ENCODE data around the gene FGFBP2. TPM values are rescaled to one million over a fixed set of nuclear protein-coding genes. Genes with fewer than 3 reads are reported as not detected.

FGFBP2 gene
- total RNA-seq: 1 to 10 TPM; 1.2 to 5.6 TPM

GRCh38 chr4:15963001-15963451, at the start of gene FGFBP2:
Gene FGFBP2, minus strand, starts transcription at chr4:15963175. Its CDS starts 46 bp downstream, at chr4:15963129.
- Mint-ChIP-seq H3K27ac (peak within 1 kb of the TSS; percentile 47 to 58), H3K9me3 (peaks cover 4 to 6% of the 10 kb centered on the region in 2 donors), H3K36me3 (no peaks in the 10 kb centered on the region)
- peak; percentile 83 to 85 for ATAC-seq
- peak; percentile 57 to 77 for DNase-seq (ENCODE audit: low spot score in 2 of 2)

- H3K36me3 Mint-ChIP-seq: no peaks in the 10 kb centered on the region
- ATAC-seq (no peak), DNase-seq (ENCODE audit: low spot score in 2 of 2) (no peak)
- no peaks in the 10 kb centered on the region for H3K9me3 Mint-ChIP-seq
- no peak overlapping the region for H3K27ac Mint-ChIP-seq
Observed at GRCh38 chr4:16011173-16011572, 48.2 kb upstream of the FGFBP2 start.

- DNase-seq (ENCODE audit: low spot score in 2 of 2): no peak
- Mint-ChIP-seq H3K27ac (no peak overlapping the region), H3K9me3 (no peaks in the 10 kb centered on the region), H3K36me3 (no peaks in the 10 kb centered on the region)
- no peak for ATAC-seq
Observed at GRCh38 chr4:16009153-16009552, 46.2 kb upstream of the FGFBP2 start.

- Mint-ChIP-seq H3K36me3 (no peaks in the 10 kb centered on the region), H3K27ac (no peak overlapping the region), H3K9me3 (no peaks in the 10 kb centered on the region)
- no peak for ATAC-seq
- DNase-seq (ENCODE audit: low spot score in 2 of 2): no peak
Observed at GRCh38 chr4:16007471-16008095, 44.6 kb upstream of the FGFBP2 start.

GRCh38 chr4:16006771-16007446, 43.9 kb upstream of the FGFBP2 start:
- ATAC-seq (no peak), DNase-seq (ENCODE audit: low spot score in 2 of 2) (no peak)
- Mint-ChIP-seq H3K27ac (no peak overlapping the region), H3K9me3 (no peaks in the 10 kb centered on the region), H3K36me3 (no peaks in the 10 kb centered on the region)

GRCh38 chr4:16005676-16006075, 42.7 kb upstream of the FGFBP2 start:
- no peak overlapping the region for H3K27ac Mint-ChIP-seq
- ATAC-seq (no peak), DNase-seq (ENCODE audit: low spot score in 2 of 2) (no peak)
- no peaks in the 10 kb centered on the region for H3K9me3 Mint-ChIP-seq
- H3K36me3 Mint-ChIP-seq: no peaks in the 10 kb centered on the region

- no peaks in the 10 kb centered on the region for H3K36me3 Mint-ChIP-seq
- DNase-seq (ENCODE audit: low spot score in 2 of 2) (peak; percentile 40 to 61), ATAC-seq (peak; percentile 86 to 92)
- H3K9me3 Mint-ChIP-seq: no peaks in the 10 kb centered on the region
- no peak overlapping the region for H3K27ac Mint-ChIP-seq
Observed at GRCh38 chr4:16001484-16001858, 38.5 kb upstream of the FGFBP2 start.

GRCh38 chr4:16000708-16001483, 37.9 kb upstream of the FGFBP2 start:
- DNase-seq (ENCODE audit: low spot score in 2 of 2): peak in 1 of 2 donors; percentile 5
- Mint-ChIP-seq H3K9me3 (no peaks in the 10 kb centered on the region), H3K36me3 (no peaks in the 10 kb centered on the region), H3K27ac (no peak overlapping the region)
- peak; percentile 19 to 35 for ATAC-seq

GRCh38 chr4:15996773-15997172, 33.8 kb upstream of the FGFBP2 start:
- ATAC-seq: peak; percentile 50 to 76

GRCh38 chr4:15995826-15996225, 32.9 kb upstream of the FGFBP2 start:
- H3K36me3 Mint-ChIP-seq: no peaks in the 10 kb centered on the region
- no peak for ATAC-seq
- DNase-seq (ENCODE audit: low spot score in 2 of 2): no peak
- no peaks in the 10 kb centered on the region for H3K9me3 Mint-ChIP-seq
- H3K27ac Mint-ChIP-seq: no peak overlapping the region

More at GRCh38 chr4:15996773-15997172, 33.8 kb upstream of the FGFBP2 start:
- Mint-ChIP-seq H3K36me3 (no peaks in the 10 kb centered on the region), H3K9me3 (no peaks in the 10 kb centered on the region), H3K27ac (no peak overlapping the region)
- no peak for DNase-seq (ENCODE audit: low spot score in 2 of 2)

- no peak for DNase-seq (ENCODE audit: low spot score in 2 of 2)
- Mint-ChIP-seq H3K27ac (no peak overlapping the region), H3K36me3 (no peaks in the 10 kb centered on the region), H3K9me3 (no peaks in the 10 kb centered on the region)
- no peak for ATAC-seq
Observed at GRCh38 chr4:15992167-15992485, 29.2 kb upstream of the FGFBP2 start.

- no peaks in the 10 kb centered on the region for H3K9me3 Mint-ChIP-seq
- no peak overlapping the region for H3K27ac Mint-ChIP-seq
- H3K36me3 Mint-ChIP-seq: no peaks in the 10 kb centered on the region
- DNase-seq (ENCODE audit: low spot score in 2 of 2) (no peak), ATAC-seq (peak in 1 of 2 donors; percentile 47)
Observed at GRCh38 chr4:15990570-15991285, 27.8 kb upstream of the FGFBP2 start.

- peak overlapping the region in 1 of 2 donors; percentile 39 for H3K27ac Mint-ChIP-seq
- H3K9me3 Mint-ChIP-seq: no peaks in the 10 kb centered on the region
- DNase-seq (ENCODE audit: low spot score in 2 of 2) (no peak), ATAC-seq (no peak)
- no peaks in the 10 kb centered on the region for H3K36me3 Mint-ChIP-seq
Observed at GRCh38 chr4:15989424-15989823, 26.4 kb upstream of the FGFBP2 start.

- no peak for DNase-seq (ENCODE audit: low spot score in 2 of 2)
- H3K36me3 Mint-ChIP-seq: no peaks in the 10 kb centered on the region
- no peaks in the 10 kb centered on the region for H3K9me3 Mint-ChIP-seq
- ATAC-seq: no peak
- H3K27ac Mint-ChIP-seq: no peak overlapping the region
Observed at GRCh38 chr4:15988222-15988621, 25.2 kb upstream of the FGFBP2 start.

- Mint-ChIP-seq H3K9me3 (no peaks in the 10 kb centered on the region), H3K27ac (no peak overlapping the region), H3K36me3 (no peaks in the 10 kb centered on the region)
- DNase-seq (ENCODE audit: low spot score in 2 of 2) (no peak), ATAC-seq (no peak)
Observed at GRCh38 chr4:15986907-15987306, 23.9 kb upstream of the FGFBP2 start.

GRCh38 chr4:15983610-15984009, 20.6 kb upstream of the FGFBP2 start:
- DNase-seq (ENCODE audit: low spot score in 2 of 2) (no peak), ATAC-seq (no peak)
- Mint-ChIP-seq H3K27ac (no peak overlapping the region), H3K36me3 (no peaks in the 10 kb centered on the region), H3K9me3 (no peaks in the 10 kb centered on the region)
